Amniotic epithelial cell (primary cell): ENCODE data around the gene RSAD2.

Source experiments
- DNase-seq: peaks from one replicate; pipeline ENCODE4 v3.0.0-alpha.2; 2010; ENCODE audit warnings: low read depth

Gene RSAD2

GRCh38 chr2:6906165-6906741, 28.7 kb downstream of the RSAD2 start:
- DNase-seq, result peak; percentile 64

- DNase-seq, result no peak
Observed at GRCh38 chr2:6908291-6908690, 30.7 kb downstream of the RSAD2 start.

- peak; percentile 60 for DNase-seq
Observed at GRCh38 chr2:6909431-6910385, 32.1 kb downstream of the RSAD2 start.

- DNase-seq, result no peak
Observed at GRCh38 chr2:6911721-6912120, 34.1 kb downstream of the RSAD2 start.

- DNase-seq, result no peak
Observed at GRCh38 chr2:6913415-6914157, 36.0 kb downstream of the RSAD2 start.

GRCh38 chr2:6914828-6915227, 37.3 kb downstream of the RSAD2 start:
- no peak for DNase-seq

GRCh38 chr2:6915399-6915798, 37.8 kb downstream of the RSAD2 start:
- no peak for DNase-seq

GRCh38 chr2:6916224-6916623, 38.6 kb downstream of the RSAD2 start:
- no peak for DNase-seq

- no peak for DNase-seq
Observed at GRCh38 chr2:6916736-6917070, 39.1 kb downstream of the RSAD2 start.

GRCh38 chr2:6917071-6917760, 39.6 kb downstream of the RSAD2 start, which contains the start of gene RNF144A:
Gene RNF144A (plus strand): TSS chr2:6917412. CDS start chr2:6996927, 79,515 bp downstream.
- peak; percentile 40 for DNase-seq

GRCh38 chr2:6917761-6918421, 40.3 kb downstream of the RSAD2 start:
- DNase-seq, result no peak

GRCh38 chr2:6919901-6920742, 42.5 kb downstream of the RSAD2 start:
- DNase-seq, result no peak

- no peak for DNase-seq
Observed at GRCh38 chr2:6920743-6921064, 43.1 kb downstream of the RSAD2 start.

GRCh38 chr2:6921321-6921922, 43.8 kb downstream of the RSAD2 start:
- no peak for DNase-seq

GRCh38 chr2:6922201-6922656, 44.7 kb downstream of the RSAD2 start:
- no peak for DNase-seq

GRCh38 chr2:6923319-6923718, 45.7 kb downstream of the RSAD2 start:
- DNase-seq, result no peak

- no peak for DNase-seq
Observed at GRCh38 chr2:6924101-6924923, 46.7 kb downstream of the RSAD2 start.

GRCh38 chr2:6924924-6925409, 47.4 kb downstream of the RSAD2 start:
- DNase-seq, result no peak

GRCh38 chr2:6926071-6926732, 48.6 kb downstream of the RSAD2 start:
- no peak for DNase-seq
